Fibroblast of lung (primary cell): ENCODE measurements around the gene ACOXL.

Source experiments
- CTCF ChIP-seq, 2 donors: IDR thresholded peaks in 1 of 2; conservative IDR thresholded peaks in 1 of 2; 1 replicate in 1 of 2; 2 replicates in 1 of 2; pipeline ENCODE4 v1.5.1; 2011 to 2012; ENCODE audit warnings: low read length in 2 of 2, control low read depth in 1 of 2, inconsistent platforms in 1 of 2, low read depth in 1 of 2, mild to moderate bottlenecking in 1 of 2
- EZH2 ChIP-seq: IDR thresholded peaks from 2 replicates; pipeline ENCODE4 v1.5.1; 2012; ENCODE audit warnings: low read length, control low read depth, mild to moderate bottlenecking; ENCODE audit errors: missing control alignments

- no peak for TF ChIP-seq CTCF (conservative IDR thresholded peaks at IDR 0.05 in 1 of 2, IDR thresholded peaks at IDR 0.05 in 1 of 2; ENCODE audit: low read depth in 1 of 2, low read length in 2 of 2)
- no peak for TF ChIP-seq EZH2
Measured at GRCh38 chr2:110896226-110896625, 163.9 kb downstream of the ACOXL start.
